PFSK-1 (cell line): ENCODE measurements around the gene CFAP251.

ENCODE experiments used
- POLR2AphosphoS5 ChIP-seq: IDR thresholded peaks from 2 replicates; pipeline ENCODE4 v1.6.1; 2012; ENCODE audit warnings: low read depth, mild to moderate bottlenecking, control low read depth, low read length, moderate library complexity
- TF ChIP-seq, protein P1 (sequence below), 2 experiments: IDR thresholded peaks; 2 replicates each; pipeline versions ENCODE4 v1.6.1 to v1.8.0; 2011 to 2012; ENCODE audit warnings: low read depth in 2 of 2, low read length in 2 of 2, control low read depth in 1 of 2, inconsistent platforms in 1 of 2, mild to moderate bottlenecking in 1 of 2, moderate library complexity in 1 of 2; ENCODE audit not compliant: insufficient read depth in 1 of 2

DNA sequence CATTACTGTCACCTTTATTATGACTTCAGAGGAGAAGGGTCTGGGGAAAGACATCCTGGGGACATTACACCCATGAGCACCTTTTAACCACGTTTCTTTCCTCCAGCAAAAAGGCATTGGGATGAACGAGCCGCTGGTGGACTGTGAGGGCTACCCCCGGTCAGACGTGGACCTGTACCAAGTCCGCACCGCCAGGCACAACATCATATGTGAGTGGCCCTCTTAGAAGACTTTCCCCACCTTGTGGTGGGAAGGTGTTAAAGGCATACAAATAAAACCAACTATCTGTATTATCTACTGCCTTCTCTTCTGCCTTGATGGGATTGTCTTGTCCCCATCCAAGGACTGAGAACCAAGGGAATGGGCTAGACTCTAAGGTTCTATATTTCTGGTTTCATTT, 23.8 kb upstream of the CFAP251 start:
- TF ChIP-seq, protein P1, sequence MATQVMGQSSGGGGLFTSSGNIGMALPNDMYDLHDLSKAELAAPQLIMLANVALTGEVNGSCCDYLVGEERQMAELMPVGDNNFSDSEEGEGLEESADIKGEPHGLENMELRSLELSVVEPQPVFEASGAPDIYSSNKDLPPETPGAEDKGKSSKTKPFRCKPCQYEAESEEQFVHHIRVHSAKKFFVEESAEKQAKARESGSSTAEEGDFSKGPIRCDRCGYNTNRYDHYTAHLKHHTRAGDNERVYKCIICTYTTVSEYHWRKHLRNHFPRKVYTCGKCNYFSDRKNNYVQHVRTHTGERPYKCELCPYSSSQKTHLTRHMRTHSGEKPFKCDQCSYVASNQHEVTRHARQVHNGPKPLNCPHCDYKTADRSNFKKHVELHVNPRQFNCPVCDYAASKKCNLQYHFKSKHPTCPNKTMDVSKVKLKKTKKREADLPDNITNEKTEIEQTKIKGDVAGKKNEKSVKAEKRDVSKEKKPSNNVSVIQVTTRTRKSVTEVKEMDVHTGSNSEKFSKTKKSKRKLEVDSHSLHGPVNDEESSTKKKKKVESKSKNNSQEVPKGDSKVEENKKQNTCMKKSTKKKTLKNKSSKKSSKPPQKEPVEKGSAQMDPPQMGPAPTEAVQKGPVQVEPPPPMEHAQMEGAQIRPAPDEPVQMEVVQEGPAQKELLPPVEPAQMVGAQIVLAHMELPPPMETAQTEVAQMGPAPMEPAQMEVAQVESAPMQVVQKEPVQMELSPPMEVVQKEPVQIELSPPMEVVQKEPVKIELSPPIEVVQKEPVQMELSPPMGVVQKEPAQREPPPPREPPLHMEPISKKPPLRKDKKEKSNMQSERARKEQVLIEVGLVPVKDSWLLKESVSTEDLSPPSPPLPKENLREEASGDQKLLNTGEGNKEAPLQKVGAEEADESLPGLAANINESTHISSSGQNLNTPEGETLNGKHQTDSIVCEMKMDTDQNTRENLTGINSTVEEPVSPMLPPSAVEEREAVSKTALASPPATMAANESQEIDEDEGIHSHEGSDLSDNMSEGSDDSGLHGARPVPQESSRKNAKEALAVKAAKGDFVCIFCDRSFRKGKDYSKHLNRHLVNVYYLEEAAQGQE (IDR thresholded peaks at IDR 0.05; ENCODE audit: insufficient read depth in 1 of 2, low read depth in 2 of 2, low read length in 2 of 2) = no peak
- no peak for TF ChIP-seq POLR2AphosphoS5
